GM19239 (cell line): ENCODE data around the gene PLCG2.
"Not testable (repeated sequence)": the region's sequence is repeated elsewhere in the genome, so short reads cannot be mapped to it uniquely, and the experiment has no call there.

Experiments
- DNase-seq: peaks from one replicate; pipeline ENCODE4 v3.0.0; 2011; ENCODE audit warnings: low spot score; ENCODE audit not compliant: insufficient read length
- FAIRE-seq: peaks from 2 replicates; lab custom pipeline; 2011; peaks lifted over from hg19 to GRCh38; lab: Jason Lieb, UNC

PLCG2 gene

DNA sequence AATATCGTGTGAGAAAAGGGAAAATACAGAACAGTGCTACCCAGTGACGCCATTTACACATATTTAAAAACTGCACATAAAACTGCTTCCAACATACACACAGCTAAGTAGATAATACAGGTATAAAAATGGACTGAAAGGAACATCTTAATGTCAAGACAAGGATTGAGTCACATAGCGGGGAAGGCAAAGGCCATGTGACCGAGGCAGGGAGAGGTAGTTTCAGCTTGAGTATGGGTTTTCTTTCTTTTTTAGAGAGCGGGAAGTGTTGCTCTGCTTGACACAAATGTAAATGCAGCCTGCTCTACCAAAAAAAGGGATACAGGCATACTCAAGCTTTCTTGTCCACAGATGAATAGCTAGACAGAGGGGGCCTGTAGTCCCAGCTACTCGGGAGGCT lies 185.7 kb downstream of the PLCG2 start:
- FAIRE-seq = no peak
- no peak for DNase-seq

DNA sequence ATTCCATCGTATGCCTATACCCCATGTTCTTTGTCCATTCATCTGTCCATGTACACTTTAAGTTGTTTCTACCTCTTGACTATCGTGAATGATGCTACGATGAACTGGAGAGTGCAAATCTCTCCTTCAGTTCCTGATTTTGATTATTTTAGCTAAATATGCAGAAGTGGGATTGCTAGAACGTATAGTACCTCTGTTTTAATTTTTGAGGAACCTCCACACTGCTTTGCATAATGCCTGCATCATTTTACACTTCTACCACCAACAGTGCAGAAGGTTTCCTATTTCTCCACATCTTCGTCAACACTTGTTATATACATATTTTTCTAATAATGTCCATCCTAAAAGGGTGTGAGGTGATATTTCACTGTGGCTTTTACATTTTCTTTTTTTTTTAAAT lies 188.3 kb downstream of the PLCG2 start:
- DNase-seq = no peak
- no peak for FAIRE-seq

DNA sequence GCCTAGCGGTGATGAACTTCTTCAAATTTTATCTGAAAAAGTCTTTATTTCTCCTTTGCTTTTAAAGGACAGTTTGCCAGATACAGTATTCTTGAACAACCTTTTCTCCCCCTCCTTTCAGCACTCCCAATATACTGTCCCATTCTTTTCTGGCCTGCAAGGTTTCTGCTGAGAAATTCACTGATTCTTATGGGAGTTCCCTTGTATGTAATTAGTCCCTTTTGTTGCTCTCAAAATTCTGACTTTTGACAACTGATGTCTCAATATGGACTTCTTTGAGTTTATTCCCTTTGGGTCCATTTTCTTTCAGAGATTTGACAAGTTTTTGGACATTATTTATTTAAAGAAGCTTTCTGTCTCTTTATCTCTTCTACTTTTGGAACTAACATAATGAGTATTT lies 192.8 kb downstream of the PLCG2 start:
- DNase-seq = no peak
- no peak for FAIRE-seq

DNA sequence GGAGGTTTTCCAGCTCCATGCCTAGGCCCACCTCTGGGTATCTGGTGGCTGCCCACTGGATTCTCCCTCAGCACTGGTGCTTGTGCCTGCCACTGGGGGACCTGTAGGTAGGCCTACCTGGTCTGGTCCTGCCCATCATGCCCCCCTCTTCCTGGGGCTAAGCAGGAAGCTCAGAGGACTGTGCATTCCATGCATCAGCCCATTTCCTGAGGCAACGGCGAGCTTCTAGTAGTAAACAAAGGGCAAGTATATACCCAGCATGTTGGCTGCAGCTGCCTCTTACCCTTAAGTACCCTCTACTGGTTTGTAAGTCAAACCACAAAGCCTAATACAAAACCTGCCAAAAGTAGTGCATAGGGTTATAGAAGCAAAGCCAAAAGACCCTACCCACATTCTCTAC lies 194.6 kb downstream of the PLCG2 start:
- DNase-seq = no peak
- FAIRE-seq = no peak

DNA sequence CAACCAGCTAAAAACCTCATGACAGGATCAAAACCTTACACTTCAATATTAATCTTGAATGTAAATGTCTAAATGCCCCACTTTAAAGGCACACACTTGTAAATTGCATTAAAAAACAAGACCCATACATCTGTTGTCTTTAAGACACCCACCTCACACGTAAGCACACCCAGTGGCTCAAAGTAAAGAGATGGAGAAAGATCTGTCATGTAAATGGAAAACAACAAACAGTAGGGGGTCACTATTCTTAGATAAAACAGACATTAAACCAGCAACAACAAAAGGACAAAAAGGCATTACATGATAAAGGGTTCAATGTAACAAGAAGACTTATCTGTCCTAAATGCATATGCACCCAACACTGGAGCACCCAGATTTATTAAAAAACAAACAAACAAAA lies 196.5 kb downstream of the PLCG2 start:
- DNase-seq (no peak), FAIRE-seq (no peak)

DNA sequence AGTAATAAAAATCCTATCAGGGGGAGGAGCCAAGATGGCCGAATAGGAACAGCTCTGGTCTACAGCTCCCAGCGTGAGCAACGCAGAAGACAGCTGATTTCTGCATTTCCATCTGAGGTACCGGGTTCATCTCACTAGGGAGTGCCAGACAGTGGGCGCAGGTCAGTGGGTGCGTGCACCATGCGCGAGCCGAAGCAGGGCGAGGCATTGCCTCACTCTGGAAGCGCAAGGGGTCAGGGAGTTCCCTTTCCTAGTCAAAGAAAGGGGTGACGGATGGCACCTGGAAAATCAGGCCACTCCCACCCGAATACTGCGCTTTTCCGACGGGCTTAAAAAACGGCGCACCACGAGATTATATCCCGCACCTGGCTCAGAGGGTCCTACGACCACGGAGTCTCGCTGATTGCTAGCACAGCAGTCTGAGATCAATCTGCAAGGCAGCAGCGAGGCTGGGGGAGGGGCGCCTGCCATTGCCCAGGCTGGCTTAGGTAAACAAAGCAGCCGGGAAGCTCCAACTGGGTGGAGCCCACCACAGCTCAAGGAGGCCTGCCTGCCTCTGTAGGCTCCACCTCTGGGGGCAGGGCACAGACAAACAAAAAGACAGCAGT lies 198.3 kb downstream of the PLCG2 start:
- not testable (repeated sequence) for FAIRE-seq

DNA sequence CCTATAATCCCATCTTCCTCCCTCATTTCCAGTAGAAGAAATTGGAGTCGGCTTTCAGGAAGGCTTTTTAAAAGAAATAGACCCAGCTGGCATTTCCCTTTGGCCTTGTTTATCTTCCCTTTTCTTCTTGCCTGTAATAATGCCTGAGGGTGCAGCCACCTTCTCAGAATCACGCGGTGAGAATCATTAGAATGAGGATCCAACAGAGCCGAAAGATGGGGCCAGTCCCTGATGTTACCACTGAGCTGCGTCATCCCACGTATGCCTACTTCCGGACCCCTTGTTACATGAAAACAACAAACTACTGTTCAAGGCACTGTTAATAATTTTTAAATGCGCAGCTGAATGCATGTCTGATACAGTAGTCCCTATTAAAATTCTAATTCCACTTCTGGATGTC lies 208.0 kb downstream of the PLCG2 start:
- FAIRE-seq (no peak), DNase-seq (no peak)

More for the DNA sequence above, 198.3 kb downstream of the PLCG2 start:
- DNase-seq = not testable (repeated sequence)

DNA sequence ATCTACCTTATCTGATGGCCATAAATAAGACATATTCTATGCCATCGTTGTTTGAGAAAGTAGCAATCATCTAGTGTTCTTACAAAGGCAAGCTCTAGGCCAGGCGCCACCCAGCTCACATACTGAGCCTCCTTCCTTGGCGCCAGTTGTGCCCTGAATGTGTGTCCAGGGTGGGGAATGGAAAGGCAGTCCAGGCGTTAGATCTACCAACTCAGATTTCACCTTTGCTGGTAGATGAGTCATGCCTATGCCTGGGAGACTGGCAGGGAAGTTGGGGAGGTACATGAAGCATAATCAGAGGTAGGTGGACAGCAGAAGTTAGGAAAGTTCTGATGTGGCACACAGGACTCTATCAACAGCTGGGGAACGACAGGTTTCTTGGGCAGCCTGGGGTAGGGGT lies 208.6 kb downstream of the PLCG2 start:
- DNase-seq = no peak
- no peak for FAIRE-seq

DNA sequence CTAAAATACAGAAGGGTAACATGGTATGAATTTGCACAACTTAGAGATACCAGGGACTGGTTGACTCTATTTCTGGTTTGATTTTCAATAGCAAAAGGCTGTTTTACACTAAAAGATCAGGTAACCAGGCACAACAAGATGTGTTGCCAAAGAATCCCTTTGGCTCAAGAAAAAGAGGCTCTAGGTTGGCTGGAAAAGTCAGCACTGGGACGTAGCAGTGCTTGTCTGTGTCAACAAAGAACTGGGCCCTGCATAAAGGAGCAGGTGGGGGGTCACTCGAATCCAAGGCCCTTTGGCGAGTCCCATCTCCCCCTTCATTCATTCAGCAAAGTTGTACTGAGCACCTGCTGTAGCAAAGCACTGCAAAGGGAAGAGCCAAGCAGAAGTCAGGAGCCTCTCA lies 213.8 kb downstream of the PLCG2 start:
- DNase-seq = no peak
- no peak for FAIRE-seq

DNA sequence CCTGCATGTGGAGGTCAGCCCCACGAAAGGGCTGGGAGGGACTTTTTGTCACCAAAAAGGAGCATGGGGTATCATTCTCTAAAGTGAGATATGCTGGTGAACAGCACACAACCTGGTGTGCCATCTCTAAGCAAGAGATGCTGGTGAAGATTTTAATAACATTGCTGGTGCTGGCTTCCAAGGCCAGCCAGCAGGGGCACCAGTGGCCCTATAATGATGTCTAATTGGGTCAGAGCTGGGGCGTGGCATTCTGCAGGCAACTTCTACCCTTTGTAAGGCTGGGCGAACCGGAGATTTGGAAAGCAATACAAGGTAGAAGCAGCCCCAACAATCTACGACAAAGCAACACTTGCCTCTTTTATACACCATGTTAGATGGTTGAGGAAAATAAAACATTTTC lies 215.4 kb downstream of the PLCG2 start:
- DNase-seq = no peak
- no peak for FAIRE-seq

DNA sequence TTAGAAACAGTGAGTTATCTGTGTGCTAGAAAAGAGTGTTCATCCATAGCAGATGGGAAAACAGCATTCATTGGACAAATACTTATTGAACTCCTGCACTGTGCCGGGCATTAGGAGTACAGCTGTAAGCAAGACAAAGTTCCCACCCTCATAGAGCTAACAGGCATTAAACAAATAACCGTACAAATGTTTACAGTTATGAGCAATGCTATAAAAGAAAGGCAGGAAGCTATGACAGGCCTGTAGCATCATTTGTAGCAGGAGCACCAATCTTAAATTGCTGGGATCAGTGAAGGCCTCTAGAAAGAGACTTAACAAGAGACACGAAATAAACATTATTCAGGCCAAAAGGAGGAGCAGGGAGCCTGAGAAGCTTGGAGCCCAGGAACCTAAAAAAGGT lies 216.6 kb downstream of the PLCG2 start:
- DNase-seq = no peak
- no peak for FAIRE-seq

DNA sequence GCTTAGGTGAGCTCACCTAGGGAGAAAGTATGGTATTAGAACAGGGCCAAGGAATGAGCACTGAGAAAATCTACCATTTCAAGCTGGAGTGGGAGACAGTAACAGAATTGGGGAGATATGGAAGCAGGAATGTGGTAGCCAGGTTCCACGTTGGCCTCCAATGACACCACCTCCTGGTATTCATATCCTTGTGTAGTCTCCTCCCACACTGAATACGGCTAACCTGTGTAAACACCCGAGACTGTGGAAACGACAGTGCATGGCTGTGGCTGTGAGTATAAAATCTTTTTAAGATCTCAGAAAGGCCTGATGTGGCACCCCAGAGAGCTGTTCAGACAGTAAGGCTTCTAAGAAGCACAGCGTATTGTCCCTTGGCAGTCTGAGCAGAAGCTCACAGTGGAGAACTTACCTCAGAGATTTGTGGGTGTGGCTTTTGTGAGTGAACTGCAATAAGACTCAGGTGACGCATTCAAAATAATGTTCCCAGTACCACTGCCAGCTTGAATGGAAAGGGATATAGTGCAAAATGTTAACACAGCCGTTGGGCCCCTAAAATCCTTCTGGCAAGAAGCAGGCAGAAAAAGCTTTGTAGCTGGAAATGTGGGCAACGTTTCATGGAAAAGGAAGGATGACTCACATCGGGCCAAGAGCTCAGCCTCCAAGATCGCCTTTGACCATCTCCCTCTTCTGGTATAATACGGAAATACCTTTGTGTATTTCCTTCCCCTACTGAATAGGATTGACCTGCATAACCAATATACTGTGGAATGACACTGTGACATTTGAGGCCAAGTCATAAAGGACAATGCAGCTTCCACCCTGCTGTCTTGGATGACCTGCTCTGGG lies 217.8 kb downstream of the PLCG2 start:
- FAIRE-seq (no peak), DNase-seq (no peak)

DNA sequence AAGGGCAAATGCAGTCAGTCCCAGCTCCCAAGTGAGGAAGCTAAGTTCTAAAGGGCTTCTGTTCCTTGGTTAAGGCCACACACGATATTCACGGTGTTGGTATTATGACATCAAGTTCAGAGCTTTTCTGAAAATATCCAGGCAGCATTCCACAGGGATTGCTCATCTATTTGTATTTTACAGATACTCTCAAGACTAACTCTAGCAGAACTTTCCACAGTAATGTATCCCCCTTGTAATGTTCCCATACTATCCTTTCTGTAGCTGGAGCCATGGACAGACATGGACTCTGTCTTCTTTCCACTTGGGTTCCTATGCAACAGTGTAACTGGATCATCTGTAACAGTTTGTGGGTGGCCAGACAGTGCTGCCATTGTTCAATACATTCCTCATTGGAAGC lies 218.6 kb downstream of the PLCG2 start:
- no peak for DNase-seq

DNA sequence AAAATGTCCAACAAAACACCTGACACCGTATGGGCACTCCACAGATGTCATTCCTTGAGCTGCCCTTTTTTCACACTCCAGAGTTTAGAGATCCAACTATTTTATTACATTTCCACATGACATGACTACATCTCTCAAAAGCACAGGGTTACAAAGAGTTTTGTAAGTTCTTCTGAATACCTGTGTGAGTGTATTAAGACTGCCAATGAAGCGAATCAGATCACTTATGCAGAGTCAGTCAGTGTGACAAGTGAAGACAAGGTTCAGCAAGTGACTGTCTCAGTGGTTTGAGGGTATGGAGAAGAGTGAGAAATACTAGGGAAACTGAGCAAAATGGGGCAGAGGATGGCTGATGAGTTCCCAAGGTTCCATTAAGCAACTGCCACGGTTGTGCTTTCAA lies 223.7 kb downstream of the PLCG2 start:
- FAIRE-seq = no peak

More for the DNA sequence above, 218.6 kb downstream of the PLCG2 start:
- no peak for FAIRE-seq

DNA sequence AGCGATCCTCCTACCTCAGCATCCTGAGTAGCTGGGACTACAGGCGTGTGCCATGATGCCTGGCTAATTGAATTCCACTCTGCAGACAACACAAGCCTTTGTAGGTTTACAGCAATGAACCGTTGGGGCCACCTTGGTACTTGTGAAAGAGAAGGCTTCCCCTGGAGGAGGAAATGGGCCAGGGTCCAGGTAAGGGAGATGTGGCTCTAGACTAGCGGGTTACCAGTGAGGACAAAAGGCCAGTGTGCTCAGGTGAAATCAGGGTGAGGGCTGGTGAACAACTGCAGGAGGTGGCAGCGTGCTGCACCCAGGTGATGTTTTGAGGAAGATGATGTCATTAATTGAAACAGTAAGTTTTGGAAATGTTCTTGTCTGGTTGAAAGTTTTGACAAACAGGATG lies 225.5 kb downstream of the PLCG2 start:
- FAIRE-seq (no peak), DNase-seq (no peak)

More for the DNA sequence above, 223.7 kb downstream of the PLCG2 start:
- no peak for DNase-seq

DNA sequence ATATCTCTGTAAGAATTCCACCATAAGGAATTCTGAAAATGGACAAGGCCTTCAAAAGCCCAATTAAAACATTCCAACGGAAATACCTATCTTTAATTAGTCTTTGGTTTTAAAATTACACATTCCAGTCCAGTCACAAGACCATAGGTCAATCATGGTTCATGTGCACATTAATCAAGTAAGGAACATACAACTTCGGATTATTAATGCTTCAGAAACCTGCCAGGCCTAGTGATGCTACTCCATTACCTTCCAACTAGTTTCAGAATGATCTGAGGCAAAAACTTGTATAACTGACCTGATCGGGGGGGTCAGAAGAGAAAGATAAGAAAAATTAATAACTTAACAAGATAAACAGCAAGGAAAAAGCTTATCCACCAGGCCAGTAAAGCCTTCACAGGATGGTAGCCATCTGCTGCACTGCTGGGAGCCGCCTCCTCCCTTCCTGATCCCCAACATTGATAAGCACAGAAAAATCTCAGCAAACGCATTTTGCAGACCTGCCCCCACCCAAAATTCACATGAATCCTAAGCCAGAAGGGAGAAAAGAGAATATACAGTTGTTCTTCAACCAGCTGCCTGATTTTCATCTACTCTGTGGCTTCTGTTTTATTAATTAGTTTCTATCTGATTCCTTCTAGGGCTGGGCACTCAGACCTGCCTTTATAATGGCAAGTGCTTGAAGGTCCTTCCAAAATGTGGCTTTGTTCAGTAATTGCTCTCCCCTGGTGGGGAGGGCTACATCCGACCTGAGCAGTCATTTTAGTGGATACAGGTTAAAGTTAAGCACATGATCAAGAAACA lies 226.1 kb downstream of the PLCG2 start:
- FAIRE-seq (no peak), DNase-seq (no peak)

DNA sequence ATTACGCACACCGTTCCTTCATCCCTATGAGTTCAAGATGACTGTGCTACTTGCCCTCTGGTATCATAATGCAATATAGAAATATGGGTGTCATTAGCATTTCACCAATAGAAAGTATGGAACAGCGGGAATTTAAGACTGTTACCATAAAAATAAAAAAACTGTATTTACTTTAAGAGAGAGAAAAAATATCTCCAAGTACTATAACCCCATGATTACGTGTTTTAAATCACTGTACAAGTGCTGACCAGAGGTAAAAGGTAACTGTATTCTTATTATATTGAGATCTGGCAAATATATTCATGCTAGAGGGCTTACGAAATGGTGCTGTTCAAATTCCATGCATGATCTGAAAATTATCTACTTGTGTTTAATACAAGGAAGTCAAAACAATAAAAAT lies 226.9 kb downstream of the PLCG2 start:
- FAIRE-seq = no peak
- no peak for DNase-seq

DNA sequence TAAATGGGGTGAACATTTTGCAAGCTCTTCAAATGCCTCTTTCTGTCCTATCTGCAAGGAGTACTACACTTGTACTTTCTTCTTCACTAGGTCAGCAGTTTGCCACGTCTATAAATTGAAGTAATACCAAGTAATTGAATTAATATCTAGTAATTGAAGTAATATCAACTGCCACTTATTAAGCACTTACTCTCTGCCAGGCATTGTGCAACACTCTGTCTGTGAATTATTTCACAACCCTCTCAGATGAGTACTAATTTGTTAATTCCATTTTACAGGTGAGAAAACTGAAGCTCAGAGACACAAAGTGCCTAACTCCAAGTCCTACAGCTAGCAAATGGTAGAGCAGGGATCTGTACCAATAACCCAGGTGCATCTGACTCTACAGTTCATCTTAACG lies 228.1 kb downstream of the PLCG2 start:
- DNase-seq (no peak), FAIRE-seq (no peak)

DNA sequence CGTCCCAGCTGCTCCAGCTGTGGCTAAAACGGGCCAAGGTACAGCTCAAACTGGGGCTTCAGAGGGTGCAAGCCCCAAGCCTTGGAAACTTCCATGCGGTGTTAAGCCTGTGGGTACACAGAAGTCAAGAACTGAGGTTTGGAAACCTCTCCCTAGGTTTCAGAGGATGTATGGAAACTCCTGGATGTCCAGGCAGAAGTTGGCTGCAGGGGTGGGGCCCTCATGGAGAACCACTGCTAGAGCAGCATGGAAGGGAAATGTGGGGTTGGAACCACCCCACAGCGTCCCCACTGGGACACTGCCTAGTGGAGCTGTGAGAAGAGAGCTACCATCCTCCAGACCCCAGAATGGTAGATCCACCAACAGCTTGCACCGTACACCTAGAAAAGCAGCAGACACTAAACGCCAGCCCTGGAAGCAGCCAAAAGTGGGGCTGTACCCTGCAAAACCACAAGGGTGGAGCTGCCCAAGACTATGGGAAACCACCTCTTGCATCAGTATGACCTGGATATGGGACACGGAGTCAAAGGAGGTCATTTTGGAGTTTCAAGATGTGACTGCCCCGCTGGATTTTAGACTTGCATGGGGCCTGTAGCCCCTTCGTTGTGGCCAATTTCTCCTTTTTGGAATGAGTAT lies 230.0 kb downstream of the PLCG2 start:
- FAIRE-seq = no peak

DNA sequence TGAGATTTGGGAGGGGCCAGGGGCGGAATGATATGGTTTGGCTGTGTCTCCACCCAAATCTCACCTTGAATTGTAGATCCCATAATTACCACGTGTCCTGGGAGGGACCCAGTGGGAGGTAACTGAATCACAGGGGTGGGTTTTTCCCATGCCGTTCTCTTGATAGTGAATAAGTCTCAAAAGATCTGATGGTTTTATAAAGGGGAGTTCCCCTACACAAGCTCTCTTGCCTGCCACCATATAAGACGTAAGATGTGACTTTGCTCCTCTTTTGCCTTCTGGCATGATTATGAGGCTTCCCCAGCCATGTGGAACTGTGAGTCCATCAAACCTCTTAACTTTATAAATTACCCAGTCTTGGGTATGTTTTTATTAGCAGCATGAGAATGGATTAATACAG lies 230.7 kb downstream of the PLCG2 start:
- not testable (repeated sequence) for FAIRE-seq, DNase-seq

More for the DNA sequence above, 230.0 kb downstream of the PLCG2 start:
- DNase-seq = no peak

DNA sequence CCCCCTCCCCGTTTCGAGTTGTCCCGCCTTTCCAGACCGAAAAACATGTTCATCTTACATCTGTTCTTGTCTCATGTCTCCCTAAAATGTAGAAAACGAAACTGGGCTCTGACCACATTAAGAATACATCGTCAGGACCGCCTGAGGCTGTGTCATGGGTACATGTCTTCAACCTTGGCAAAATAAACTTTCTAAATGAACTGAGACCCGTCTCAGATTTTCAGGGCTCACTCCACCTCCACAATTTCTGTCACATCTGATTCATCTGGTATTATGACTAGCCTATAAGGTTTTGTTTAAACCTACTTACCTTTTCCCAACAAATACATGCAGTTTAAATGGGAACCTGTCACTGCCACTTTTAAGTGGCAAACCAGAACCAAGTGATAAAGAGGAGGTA lies 231.6 kb downstream of the PLCG2 start:
- no peak for FAIRE-seq
- no peak for DNase-seq
